A549 (cell line): ENCODE data around the gene MYO1D. TPM values are rescaled to one million over a fixed set of nuclear protein-coding genes. Genes with fewer than 3 reads are reported as not detected.
"Not testable (repeated sequence)": the region's sequence is repeated elsewhere in the genome, so short reads cannot be mapped to it uniquely, and the experiment has no call there.

Source experiments
- ATAC-seq, 2 experiments: fragments of 200-7000 bp in 1 of 2; fragments of >200 bp in 1 of 2; cut with Nextera tagmentation in 1 of 2; cut with Tn5 transposase in 1 of 2; 3 replicates each; pipeline versions ENCODE4 v1.8.0 to v1.9.1; 2018 to 2020; ENCODE audit warnings: mild to moderate bottlenecking in 1 of 2, moderate library complexity in 1 of 2
- CTCF ChIA-PET: fragments of 300-600 bp; sonication (Branson Sonifier 250); formaldehyde crosslinking; extraction: SDS; loops from one replicate; lab custom pipeline; 2021; ENCODE audit warnings: antibody characterized with exemption, inconsistent platforms; lab: Yijun Ruan, JAX
- POLR2A ChIA-PET: fragments of 350-600 bp; formaldehyde crosslinking; extraction: SDS; loops from one replicate; lab custom pipeline; 2021; ENCODE audit warnings: antibody characterized with exemption, inconsistent platforms; lab: Yijun Ruan, JAX
- DNase-seq, 2 experiments: peaks; one replicate each; pipeline versions ENCODE4 v3.0.0 to v3.0.0-alpha.2; 2011 to 2016; ENCODE audit warnings: low read depth in 1 of 2, low spot score in 1 of 2
- FAIRE-seq: peaks from 2 replicates; lab custom pipeline; 2011; peaks lifted over from hg19 to GRCh38; lab: Jason Lieb, UNC
- H3K27ac ChIP-seq, 2 experiments: fragments of >200 bp; sonication (Bioruptor Twin); formaldehyde crosslinking; 3 replicates each; pipeline ENCODE4 v1.5.1; 2016 to 2017
- H3K4me1 ChIP-seq: fragments of >200 bp; sonication (Bioruptor Twin); formaldehyde crosslinking; 3 replicates; pipeline ENCODE4 v1.6.1; 2016
- H3K4me2 ChIP-seq: fragments of >200 bp; sonication (Bioruptor Twin); formaldehyde crosslinking; 3 replicates; pipeline ENCODE4 v1.6.1; 2016
- H3K4me3 ChIP-seq: fragments of >200 bp; sonication (Bioruptor Twin); formaldehyde crosslinking; 3 replicates; pipeline ENCODE4 v1.5.1; 2016
- H3K9me3 ChIP-seq: fragments of >200 bp; sonication (Bioruptor Twin); formaldehyde crosslinking; 3 replicates; pipeline ENCODE4 v1.6.1; 2016
- BHLHE40 ChIP-seq: IDR thresholded peaks from 2 replicates; pipeline ENCODE4 v1.6.1; 2012; ENCODE audit warnings: low read depth, low read length, inconsistent platforms
- CBX2 ChIP-seq: fragments of 200-600 bp; sonication (generic); IDR thresholded peaks from 2 replicates; pipeline ENCODE4 v1.6.1; 2016; ENCODE audit warnings: low read depth, mild to moderate bottlenecking, borderline replicate concordance
- CEBPB ChIP-seq, 2 experiments: fragments of >200 bp in 1 of 2; sonication (Bioruptor Twin) in 1 of 2; formaldehyde crosslinking in 1 of 2; IDR thresholded peaks; 2 replicates each; pipeline ENCODE4 v1.6.1; 2012 to 2016
- CTCF ChIP-seq: fragments of >200 bp; sonication (Bioruptor Twin); formaldehyde crosslinking; IDR thresholded peaks from 3 replicates; pipeline ENCODE4 v1.5.1; 2016
- EP300 ChIP-seq, 2 experiments: fragments of >200 bp; sonication (Bioruptor Twin); formaldehyde crosslinking; IDR thresholded peaks; 2 replicates in 1 of 2; 3 replicates in 1 of 2; pipeline ENCODE4 v1.6.1; 2016 to 2017
- ESRRA ChIP-seq: fragments of 150-350 bp; IDR thresholded peaks from 2 replicates; pipeline ENCODE4 v1.6.1; 2014; ENCODE audit warnings: mild to moderate bottlenecking, low read length, borderline replicate concordance
- HDAC2 ChIP-seq: fragments of 200-600 bp; sonication (generic); IDR thresholded peaks from 2 replicates; pipeline ENCODE4 v1.6.1; 2016
- HEYL ChIP-seq: fragments of 250-450 bp; sonication (Bioruptor Pico); IDR thresholded peaks from 2 replicates; pipeline ENCODE4 v1.8.0; 2021; ENCODE audit warnings: mild to moderate bottlenecking, moderate library complexity
- HMGXB4 ChIP-seq: fragments of 250-450 bp; sonication (Bioruptor Pico); IDR thresholded peaks from 2 replicates; pipeline ENCODE4 v1.5.0; 2021; ENCODE audit warnings: mild to moderate bottlenecking, moderate library complexity, borderline replicate concordance
- HOXB5 ChIP-seq: fragments of 250-450 bp; sonication (Bioruptor Pico); IDR thresholded peaks from 2 replicates; pipeline ENCODE4 v1.5.0; 2020; ENCODE audit warnings: mild to moderate bottlenecking, moderate library complexity
- KDM5A ChIP-seq: fragments of 200-600 bp; sonication (generic); IDR thresholded peaks from 2 replicates; pipeline ENCODE4 v1.6.1; 2016; ENCODE audit warnings: antibody characterized with exemption, mild to moderate bottlenecking
- MAX ChIP-seq: IDR thresholded peaks from 2 replicates; pipeline ENCODE4 v1.6.1; 2012
- MAZ ChIP-seq: fragments of 150-350 bp; IDR thresholded peaks from 2 replicates; pipeline ENCODE4 v1.6.1; 2014; ENCODE audit warnings: antibody characterized with exemption, low read depth, low read length, borderline replicate concordance
- NFE2L2 ChIP-seq: fragments of 150-350 bp; conservative IDR thresholded peaks from 2 replicates; pipeline ENCODE4 v1.6.1; 2014; ENCODE audit warnings: low read length
- PBX3 ChIP-seq: IDR thresholded peaks from 2 replicates; pipeline ENCODE4 v1.6.1; 2012
- PHF8 ChIP-seq: fragments of 200-600 bp; sonication (generic); IDR thresholded peaks from 2 replicates; pipeline ENCODE4 v1.6.1; 2016; ENCODE audit warnings: low read depth, mild to moderate bottlenecking, antibody characterized with exemption, moderate library complexity, borderline replicate concordance
- POLR2A ChIP-seq: IDR thresholded peaks from 2 replicates; pipeline ENCODE4 v1.6.1; 2012; ENCODE audit warnings: mild to moderate bottlenecking, low read length
- RFX5 ChIP-seq: fragments of 450-650 bp; IDR thresholded peaks from 2 replicates; pipeline ENCODE4 v1.7.1; 2014; ENCODE audit warnings: antibody characterized with exemption, mild to moderate bottlenecking, moderate library complexity
- SREBF2 ChIP-seq: fragments of 450-650 bp; IDR thresholded peaks from 2 replicates; pipeline ENCODE4 v1.6.1; 2014; ENCODE audit warnings: mild to moderate bottlenecking, moderate library complexity
- TFCP2L1 ChIP-seq: fragments of 250-450 bp; sonication (Bioruptor Pico); IDR thresholded peaks from 2 replicates; pipeline ENCODE4 v1.5.0; 2021; ENCODE audit warnings: mild to moderate bottlenecking
- USF2 ChIP-seq: fragments of 450-650 bp; IDR thresholded peaks from 2 replicates; pipeline ENCODE4 v1.6.1; 2014; ENCODE audit warnings: antibody characterized with exemption
- ZC3H11A ChIP-seq: fragments of 450-650 bp; IDR thresholded peaks from 2 replicates; pipeline ENCODE4 v1.6.1; 2014; ENCODE audit warnings: antibody characterized with exemption, mild to moderate bottlenecking
- WGBS: methylation state at CpG from one replicate; pipeline ENCODE4 v1.1.6; 2017; ENCODE audit errors: missing lambda C conversion rate; 5-methylcytosine and 5-hydroxymethylcytosine counted together
- polyA plus RNA-seq, 4 experiments: library from polyadenylated mRNA; depleted of rRNA in 3 of 4; stranded (reverse); fragments of >200 nt; fragmentation: RNase III in 1 of 4; extraction: RNeasy Plus Mini Kit Qiagen cat#74134 plus additional on column Dnase treatment in 1 of 4; gene quantifications; 2 replicates in 3 of 4; 3 replicates in 1 of 4; pipeline ENCODE4 v1.2.3, GENCODE V29; 2011 to 2017
- TF ChIP-seq, protein P1 (sequence below): IDR thresholded peaks from 2 replicates; pipeline ENCODE4 v1.6.1; 2012; ENCODE audit warnings: low read depth, borderline replicate concordance
- TF ChIP-seq, protein P2 (sequence below): fragments of 250-450 bp; sonication (Bioruptor Pico); IDR thresholded peaks from 2 replicates; pipeline ENCODE4 v1.5.0; 2020; ENCODE audit warnings: low read depth, mild to moderate bottlenecking, moderate library complexity

MYO1D gene
- polyA plus RNA-seq, 2 of the 4 experiments (the other 2 are of a cell fraction), result 2.8 to 4.2 TPM

- TF ChIP-seq PHF8 (no peak), ESRRA (no peak), CBX2 (no peak), TFCP2L1 (no peak), HDAC2 (no peak), SREBF2 (no peak), HEYL (no peak), POLR2A (no peak), PBX3 (no peak), CEBPB (IDR thresholded peaks at IDR 0.05) (no peak), ZC3H11A (no peak), MAZ (no peak), BHLHE40 (no peak), NFE2L2 (no peak), RFX5 (no peak), EP300 (IDR thresholded peaks at IDR 0.05) (no peak), USF2 (no peak), HMGXB4 (CRISPR knock-in tag) (no peak)
- TF ChIP-seq, protein P1, sequence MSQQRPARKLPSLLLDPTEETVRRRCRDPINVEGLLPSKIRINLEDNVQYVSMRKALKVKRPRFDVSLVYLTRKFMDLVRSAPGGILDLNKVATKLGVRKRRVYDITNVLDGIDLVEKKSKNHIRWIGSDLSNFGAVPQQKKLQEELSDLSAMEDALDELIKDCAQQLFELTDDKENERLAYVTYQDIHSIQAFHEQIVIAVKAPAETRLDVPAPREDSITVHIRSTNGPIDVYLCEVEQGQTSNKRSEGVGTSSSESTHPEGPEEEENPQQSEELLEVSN, result no peak
- FAIRE-seq (no peak), ATAC-seq (no peak), DNase-seq (no peak)
- Histone ChIP-seq H3K9me3 (no peaks in the 10 kb centered on the region), H3K27ac (no peak overlapping the region), H3K4me1 (peaks cover 6% of the 10 kb centered on the region; the same call in 2 of the 3 replicates), H3K4me2 (no peak overlapping the region), H3K4me3 (no peak overlapping the region)
- POLR2A ChIA-PET, result no interaction called here
- WGBS, result 84% methylated on average over 2 of the region's 2 CpGs
- CTCF ChIA-PET, result interaction anchor here (9.8 kb wide), 1 partner anchor 12 kb away, joined by 138 read pairs; no protein-coding TSS in a partner anchor
Measured at GRCh38 chr17:32451879-32452278, 425.0 kb downstream of the MYO1D start.

- POLR2A ChIA-PET, ATAC-seq, H3K27ac ChIP-seq, FAIRE-seq, DNase-seq, H3K9me3 ChIP-seq, H3K4me2 ChIP-seq, H3K4me3 ChIP-seq: not testable (repeated sequence)
- H3K4me1 ChIP-seq, result peaks cover 19% of the 10 kb centered on the region
- CTCF ChIA-PET, result interaction anchor here (9.8 kb wide), 1 partner anchor 13 kb away, joined by 138 read pairs; no protein-coding TSS in a partner anchor
- 94% methylated on average over 6 of the region's 6 CpGs for WGBS
Measured at GRCh38 chr17:32450379-32450778, 426.5 kb downstream of the MYO1D start.

- WGBS, result 95% methylated on average over 5 of the region's 5 CpGs
- no peak overlapping the region for H3K27ac ChIP-seq
- ChIA-PET POLR2A (no interaction called here), CTCF (interaction anchor here (9.8 kb wide), 1 partner anchor 14 kb away, joined by 138 read pairs; no protein-coding TSS in a partner anchor)
- TF ChIP-seq ZC3H11A (no peak), USF2 (no peak), CTCF (no peak), KDM5A (no peak), HOXB5 (CRISPR knock-in tag) (no peak), CBX2 (no peak), HDAC2 (no peak), RFX5 (no peak), MAX (no peak)
- TF ChIP-seq, protein P2, sequence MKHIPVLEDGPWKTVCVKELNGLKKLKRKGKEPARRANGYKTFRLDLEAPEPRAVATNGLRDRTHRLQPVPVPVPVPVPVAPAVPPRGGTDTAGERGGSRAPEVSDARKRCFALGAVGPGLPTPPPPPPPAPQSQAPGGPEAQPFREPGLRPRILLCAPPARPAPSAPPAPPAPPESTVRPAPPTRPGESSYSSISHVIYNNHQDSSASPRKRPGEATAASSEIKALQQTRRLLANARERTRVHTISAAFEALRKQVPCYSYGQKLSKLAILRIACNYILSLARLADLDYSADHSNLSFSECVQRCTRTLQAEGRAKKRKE (CRISPR knock-in tag), result no peak
- TF ChIP-seq, protein P1, result no peak
- H3K4me2 ChIP-seq, result no peak overlapping the region
- FAIRE-seq, result no peak
- no peak overlapping the region for H3K4me3 ChIP-seq
- peaks cover 19% of the 10 kb centered on the region for H3K4me1 ChIP-seq
- DNase-seq, result no peak
- H3K9me3 ChIP-seq, result no peaks in the 10 kb centered on the region
- ATAC-seq, result no peak
Measured at GRCh38 chr17:32449963-32450362, 427.0 kb downstream of the MYO1D start.
